Activated naive CD8-positive, alpha-beta T cell treated with anti-CD3 and anti-CD28 coated beads, Interleukin-2, amount 50 U/mL, for 16 hours (primary cell): ENCODE results near the gene PLA2G4E.

ENCODE experiments used
- DNase-seq: peaks from one replicate; pipeline ENCODE4 v3.0.0-alpha.2; 2020; ENCODE audit warnings: low read depth, low spot score

The PLA2G4E gene

DNA sequence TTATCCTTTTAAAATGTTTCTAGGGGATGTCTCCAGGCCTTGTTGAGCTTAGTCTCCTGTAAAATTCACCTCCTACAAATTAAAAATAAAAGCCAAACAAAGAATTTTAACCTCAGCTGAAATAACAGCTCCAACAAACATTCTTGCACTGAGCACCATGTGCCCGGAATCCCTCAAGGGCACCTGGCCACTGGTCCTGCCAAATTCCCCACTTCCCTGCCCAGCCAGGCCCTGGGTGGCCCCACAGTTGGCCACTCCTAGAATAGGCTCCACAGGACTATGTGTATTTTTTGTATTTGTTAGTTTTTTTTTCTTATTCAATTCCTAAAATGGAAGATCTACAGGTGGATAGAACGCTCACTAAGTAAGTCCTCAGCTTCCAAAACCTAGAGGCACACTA is 33.1 kb upstream of the PLA2G4E start:
- no peak for DNase-seq

DNA sequence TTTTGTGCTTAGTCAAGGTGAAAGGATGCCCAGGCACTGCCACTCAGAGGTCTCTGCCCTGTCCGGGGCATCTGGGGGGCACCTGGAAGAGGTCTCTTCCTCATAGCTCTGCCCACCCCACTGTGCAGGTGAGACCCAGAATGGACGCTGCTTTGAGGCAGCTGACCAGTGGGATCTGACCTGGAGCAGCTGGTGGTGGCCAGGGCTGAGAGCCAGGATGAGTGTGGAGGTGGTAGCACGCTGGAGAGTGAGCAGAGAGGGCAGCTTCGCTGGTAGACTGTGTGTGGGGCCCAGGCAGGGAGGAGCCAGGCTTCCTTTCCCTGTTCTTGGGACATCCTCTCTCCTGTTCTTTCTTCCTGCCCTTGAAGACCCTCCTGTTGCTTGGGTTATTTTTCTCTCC is 32.2 kb upstream of the PLA2G4E start:
- no peak for DNase-seq

DNA sequence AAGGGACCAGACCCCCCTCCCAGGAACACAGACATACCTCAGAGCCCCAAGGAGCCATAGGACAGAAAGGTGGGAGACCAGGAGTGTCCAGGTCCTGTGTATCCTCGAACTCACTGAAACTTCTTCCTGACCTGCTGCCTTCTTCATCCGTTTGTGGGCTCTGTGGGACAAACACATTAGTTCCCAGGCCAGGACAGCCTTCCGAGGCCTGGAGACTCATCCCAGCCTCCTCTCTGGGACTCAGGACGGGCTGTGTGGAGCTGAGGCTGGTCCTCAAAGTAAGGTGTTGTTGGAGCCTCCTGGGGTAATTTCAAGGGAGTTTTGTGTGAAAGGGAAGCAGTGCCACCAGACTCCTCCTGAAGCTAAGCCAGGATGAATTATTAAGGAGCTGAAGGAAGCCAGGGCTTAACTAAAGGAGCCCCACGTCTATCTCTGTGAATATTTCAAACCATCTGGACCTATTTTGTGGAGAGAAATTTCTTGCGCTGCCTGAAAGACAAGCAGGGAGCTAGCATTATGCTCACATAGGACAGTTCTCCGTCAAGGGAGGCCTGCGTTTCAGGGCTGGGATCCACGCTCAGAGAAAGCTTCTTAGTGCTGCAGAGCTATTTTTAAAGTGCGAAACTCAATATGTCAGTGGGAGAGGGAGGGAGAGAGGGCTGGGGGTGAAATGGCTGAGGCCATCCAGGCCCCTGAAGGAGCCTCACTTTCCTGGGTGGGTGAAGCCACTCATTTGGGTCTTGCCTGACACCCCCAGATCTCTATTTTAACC is 29.8 kb upstream of the PLA2G4E start:
- DNase-seq, result no peak

DNA sequence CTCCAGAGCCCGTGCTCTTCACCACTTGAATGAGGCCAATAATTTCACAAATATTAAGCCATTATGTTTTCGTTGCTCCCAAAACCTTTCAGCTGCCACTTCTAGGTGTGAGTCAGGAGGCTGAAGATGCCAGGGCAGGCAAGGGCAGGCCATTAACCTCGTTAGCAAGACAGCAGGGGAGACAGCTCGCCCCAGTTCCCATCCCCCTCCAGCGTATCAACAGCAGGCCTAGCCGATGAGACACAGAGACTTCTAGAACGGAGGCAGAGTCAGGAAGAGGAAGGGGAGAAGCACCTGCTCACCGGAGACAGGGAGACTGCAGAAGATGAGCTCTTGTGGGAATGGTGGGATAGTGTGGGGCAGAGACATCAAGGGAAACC is 28.0 kb upstream of the PLA2G4E start:
- DNase-seq, result no peak

DNA sequence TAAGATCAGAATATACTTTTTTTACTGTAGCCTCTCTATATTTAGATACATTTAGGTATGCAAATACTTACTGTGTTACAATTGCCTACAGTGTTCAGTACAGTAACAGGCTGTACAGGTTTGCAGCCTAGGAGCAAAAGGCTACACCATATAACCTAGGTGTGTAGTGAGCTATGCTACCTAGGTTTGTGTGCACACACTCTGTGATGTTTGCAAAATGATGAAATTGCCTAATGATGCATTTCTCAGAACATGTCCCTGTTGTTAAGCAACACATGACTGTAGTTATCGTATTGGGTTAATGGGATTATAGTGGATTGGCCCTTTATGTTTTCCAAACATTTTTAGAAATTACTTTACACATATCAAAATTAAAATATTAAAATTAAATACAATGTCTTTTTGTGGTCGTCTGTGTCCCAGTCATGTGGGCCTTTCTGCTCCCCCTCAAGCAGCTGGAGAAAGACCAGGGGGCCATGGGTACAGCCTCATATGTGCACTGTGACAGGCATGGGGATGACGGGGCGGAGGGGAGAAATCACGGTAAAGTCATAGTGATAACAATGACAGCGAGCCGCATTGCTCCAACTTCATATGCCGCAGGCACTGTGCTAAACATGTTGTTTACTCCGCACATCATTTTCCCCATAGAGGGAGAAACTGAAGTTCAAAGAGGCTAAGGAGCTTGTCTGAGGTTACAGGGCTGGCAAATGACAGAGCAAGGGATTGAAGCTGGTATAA is 27.4 kb upstream of the PLA2G4E start:
- DNase-seq, result no peak

DNA sequence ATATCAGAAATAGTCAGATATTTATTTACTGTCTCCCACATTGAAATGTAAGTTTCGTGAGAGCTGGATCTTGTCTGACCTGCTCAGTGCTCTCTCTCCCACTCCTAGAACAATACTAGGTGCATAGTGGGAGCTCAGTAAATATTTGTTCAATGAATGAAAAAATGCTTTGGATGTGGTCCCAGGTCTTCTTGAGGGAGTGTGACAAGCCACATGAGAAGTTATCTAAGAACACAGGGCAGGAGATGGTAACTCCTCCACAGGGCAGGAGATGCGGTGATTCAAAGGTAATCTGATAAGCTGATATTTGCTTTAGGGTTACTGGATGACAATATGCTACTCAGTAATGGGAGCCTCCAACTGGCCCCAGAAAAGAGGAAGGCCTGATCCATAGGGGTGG is 25.8 kb upstream of the PLA2G4E start:
- no peak for DNase-seq

DNA sequence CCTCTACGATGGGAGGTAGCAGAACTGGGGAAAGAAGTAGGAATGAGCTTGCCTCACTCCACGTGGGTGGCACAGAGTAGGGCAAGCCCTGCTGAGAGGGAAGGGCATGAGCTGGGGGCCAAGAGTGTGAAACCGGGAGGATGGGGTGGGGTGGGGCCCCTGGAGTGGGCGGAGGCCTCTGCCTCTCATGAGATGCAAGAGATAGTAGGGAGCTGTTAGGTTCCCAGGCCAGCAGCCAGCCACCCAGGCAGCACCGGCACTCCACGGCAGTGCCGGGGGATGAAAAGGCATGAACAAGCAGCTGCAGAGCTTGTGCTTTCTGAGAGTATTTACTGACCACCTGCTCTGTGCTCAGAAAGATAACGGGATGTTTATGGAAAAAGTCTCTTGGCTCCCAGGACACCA is 24.4 kb upstream of the PLA2G4E start:
- no peak for DNase-seq

DNA sequence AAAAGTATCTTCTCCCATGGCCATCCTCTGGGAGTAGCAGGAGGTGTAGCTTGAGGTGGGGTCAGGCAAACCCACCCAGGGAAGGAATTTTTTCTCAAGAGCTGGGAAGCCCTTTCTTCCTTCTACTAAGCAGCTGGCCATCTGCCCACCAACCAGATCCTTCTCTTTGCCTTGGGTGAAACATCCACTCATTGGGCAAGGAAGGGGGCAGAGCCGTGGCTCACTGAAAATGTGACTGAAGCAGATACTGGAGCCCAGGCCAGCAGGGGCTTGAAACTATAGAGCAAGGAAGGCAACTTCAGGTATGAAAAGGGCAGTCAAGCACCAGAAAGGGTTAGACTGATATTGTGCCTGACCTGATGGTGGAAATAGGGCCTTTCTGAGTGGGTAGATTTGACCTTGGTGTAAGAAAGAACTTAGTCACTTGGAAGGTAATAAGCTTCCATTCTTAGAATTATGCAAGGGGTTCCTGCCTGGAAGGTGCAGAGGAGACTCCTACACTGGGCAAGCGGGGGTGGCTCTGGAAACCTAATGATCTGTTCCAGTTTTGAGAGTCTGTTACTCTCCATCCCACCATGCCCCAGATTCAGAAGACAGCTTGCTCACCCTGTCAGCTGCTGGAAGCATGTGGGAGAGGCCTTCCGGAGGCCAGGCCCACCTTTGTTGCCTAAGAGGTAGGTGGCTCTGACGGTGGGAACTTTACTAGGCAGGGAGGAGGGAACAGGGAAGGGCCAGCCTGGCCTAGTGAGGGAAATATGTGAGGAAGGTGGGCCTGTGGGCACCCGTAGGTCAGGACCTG is 22.0 kb upstream of the PLA2G4E start:
- no peak for DNase-seq

DNA sequence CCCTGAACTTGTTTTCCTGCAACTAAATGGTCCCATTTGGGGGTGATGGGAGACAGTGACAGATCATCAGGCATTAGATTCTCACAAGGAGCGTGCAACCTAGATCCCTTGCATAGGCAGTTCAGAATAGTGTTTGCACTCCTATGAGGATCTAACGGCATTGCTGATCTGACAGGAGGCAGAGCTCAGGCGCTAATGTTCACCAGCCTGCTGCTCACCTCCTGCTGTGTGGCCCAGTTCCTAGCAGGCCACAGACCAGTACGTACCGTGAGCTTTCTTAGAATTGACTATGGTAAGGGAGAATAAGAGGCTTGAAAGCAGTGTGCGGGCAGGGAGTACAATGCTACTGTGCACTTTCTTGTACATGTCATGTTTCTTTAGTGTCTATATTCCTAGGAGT is 17.6 kb upstream of the PLA2G4E start:
- DNase-seq, result no peak

DNA sequence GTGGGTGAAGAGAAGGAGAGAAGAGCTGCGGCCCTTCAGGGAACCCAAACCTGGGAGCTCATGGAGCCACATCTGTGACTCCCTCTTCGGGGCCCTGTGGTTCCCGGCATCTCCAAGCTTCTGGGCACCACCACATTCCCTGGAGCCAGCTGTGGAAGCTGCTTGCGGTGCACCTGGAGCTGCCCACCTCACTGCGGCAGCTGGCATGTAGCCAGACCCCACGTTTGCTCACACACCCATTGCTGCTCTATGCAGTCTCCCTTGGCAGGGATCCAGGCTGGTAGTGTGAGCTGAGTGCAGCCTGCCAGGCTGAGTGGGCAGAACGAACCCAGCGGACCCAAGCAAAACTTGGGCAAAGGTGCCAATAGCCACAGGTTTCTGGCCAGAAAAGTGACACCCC is 16.8 kb upstream of the PLA2G4E start:
- DNase-seq, result no peak

DNA sequence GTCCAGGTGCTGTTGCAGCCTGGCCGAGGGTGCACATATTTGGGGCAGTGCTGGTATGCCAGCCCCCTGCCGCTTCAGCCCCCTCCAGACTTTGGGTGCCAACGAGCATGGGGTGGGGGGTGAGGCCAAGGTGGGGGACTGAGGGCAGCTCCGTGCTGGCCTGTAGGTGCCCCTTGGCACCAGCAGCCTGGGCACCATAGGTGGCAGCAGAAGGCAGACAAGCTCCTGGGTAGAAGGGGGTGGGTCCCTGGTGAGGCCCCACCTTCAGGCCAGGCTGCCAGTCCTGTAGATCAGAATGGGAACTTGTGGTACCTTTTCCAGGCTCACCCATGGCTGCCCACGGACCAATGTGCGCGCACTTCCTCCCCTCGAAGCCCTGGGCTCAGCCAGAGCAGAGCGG is 16.1 kb upstream of the PLA2G4E start:
- DNase-seq, result no peak

DNA sequence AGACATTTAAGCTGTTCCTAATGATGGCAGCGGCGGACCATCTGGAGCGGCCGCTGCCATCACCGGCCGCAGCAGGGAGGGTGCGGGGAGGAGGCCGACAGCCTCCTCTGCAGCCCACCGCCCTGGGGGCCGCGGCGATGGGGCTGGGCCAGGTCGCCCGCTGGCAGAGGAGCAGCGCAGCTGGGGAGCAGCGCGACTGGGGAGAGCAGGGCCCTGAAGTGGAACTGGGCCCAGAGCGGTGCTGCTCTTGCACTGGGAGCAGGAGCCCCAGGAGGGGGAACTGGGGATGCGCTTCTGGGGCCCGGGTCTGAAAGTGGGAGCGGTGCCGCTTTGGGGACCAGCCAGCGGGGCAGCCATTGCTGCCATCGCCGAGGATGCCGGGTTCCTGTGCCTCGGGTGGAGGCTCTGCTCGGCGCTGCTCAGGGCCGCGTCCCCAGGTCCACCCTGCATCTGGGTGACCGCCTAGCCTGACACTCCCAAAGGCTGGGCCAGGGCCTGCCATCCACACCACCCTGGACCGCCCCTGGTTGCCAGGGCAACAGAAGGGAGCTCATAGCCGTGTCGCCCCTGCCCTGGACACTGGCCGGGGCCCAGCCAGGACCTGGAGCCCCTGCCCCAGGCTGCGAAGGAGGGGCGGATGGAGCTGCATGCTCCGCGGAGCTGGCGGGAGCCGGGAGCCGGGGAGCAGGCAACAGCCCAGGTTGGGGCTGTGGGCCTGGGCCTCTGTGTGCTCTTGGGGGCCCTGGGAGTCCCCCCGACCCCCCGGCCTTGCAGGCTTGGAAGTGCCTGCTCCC is 15.5 kb upstream of the PLA2G4E start:
- no peak for DNase-seq

DNA sequence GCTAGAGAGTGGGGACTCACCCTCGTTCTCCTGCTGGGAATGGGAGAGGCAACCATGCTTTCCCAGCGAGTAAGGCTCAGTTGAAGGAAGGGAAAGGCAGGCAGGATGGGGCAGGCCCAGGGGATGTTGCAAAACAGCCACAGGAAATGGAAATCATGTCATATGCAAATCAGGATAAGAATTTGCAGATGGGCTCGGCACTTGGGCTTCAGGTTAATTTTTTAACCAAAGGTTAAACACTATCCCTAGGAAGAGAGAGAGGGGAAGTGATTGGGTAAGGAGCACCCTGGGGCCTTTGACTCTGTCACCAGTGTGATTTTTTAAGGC is 14.6 kb upstream of the PLA2G4E start:
- no peak for DNase-seq

DNA sequence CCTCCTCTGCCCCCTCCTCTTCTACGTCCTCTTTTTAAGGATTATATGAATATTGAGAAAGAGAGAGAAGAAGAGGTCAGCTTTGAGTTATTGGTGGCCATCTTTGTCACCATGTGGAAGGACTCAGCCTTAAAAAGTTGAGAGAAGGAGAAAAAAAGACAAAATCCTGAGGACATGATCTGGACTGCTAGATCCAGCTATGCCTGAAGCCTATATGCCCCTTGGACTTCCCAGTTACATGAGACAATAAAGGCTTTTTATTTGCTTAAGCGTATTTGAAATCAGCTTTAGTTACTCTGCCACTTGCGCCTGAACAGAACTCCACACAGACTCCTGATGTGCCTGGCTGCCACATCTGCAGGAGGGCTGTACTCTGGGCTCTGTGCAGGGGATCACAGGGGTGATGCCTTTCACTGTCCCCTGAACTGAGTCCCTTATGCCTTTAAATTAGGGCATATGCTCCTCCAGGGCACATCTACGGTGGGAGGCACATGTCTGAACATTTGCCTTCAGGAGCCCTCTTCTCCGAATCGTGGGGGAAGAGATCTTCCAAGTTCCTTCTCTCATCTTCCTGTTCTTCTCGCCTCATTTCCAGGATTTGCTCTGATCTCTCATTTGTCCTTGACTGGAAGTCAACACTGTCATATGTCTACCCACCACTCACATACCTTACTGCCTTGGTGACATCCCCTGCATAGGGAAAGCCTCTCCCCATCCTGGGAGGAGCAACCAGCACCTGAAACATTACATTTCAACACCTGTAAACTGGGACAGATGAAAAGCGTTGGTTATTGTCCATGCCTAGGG is 14.0 kb upstream of the PLA2G4E start:
- no peak for DNase-seq

DNA sequence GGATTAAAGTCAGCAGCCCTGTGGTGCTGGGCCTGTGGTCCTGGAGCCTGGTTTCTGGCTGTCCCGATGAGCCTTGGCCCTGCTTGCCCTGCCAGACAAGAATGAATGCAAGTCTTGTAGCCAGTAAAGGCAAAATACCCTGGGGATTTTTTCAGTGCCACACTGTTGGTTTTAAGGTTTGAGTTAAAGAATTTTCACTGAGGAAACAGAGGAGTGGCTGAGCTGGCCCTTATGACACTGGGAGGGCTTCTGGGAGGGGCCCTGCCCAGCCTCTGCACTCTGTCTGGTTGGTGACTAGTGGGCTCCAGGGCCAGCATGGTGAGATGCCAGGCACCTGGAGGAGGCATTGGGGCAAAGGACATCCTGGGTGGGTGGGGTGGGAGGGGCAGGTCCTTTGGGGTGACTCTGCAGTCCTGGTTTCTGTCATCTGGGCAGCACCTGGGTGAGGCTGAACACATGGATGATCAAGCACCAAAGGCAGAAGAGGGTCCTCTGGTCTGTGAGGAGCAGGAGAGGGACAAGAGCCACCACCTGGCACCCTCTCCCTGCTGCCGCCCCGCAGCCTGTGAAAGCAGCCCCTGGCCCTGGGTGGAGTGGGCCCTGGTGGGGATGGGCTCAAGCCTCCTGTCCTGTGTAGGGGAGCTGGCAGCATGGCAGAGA is 12.5 kb upstream of the PLA2G4E start:
- no peak for DNase-seq

DNA sequence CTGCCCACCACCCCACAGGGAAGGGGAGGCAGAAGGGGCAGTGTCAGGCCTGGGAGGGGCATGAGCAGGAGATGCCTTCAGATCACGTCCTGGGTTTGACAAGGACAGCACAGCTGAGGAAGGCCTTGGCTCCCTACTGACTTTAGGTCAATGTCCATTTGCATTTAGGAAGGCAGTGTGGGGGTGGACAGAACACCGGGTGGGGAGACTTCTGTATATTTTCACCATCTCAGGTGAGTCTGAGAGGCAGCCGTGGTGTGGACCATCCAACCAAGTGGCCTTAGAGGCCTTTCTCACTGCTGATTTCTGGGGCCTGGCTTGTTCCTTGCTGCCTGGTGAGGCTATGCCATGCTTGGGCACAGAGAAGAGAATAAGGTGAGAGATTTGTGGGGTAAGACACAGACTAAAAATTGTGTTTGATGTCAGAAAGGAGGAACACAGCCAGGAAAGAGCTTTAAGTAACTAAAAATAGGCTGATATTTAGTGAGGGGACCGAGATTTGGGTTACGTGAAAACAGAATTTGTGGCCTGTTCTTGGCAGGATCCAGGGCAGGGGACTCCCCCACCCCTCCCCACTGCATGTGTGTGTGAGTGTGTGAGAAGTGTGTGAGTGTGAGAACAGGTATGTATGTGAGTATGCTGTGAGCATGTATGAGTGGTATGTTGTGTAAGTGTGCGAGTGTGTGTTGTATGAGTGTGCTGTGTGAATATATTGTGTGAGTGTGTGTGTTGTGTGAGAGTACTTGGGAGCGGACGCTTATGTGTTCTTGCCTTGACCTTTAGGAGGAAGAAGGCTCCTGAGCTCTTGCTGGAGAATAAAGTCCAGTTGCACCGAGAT is 11.8 kb upstream of the PLA2G4E start:
- no peak for DNase-seq

DNA sequence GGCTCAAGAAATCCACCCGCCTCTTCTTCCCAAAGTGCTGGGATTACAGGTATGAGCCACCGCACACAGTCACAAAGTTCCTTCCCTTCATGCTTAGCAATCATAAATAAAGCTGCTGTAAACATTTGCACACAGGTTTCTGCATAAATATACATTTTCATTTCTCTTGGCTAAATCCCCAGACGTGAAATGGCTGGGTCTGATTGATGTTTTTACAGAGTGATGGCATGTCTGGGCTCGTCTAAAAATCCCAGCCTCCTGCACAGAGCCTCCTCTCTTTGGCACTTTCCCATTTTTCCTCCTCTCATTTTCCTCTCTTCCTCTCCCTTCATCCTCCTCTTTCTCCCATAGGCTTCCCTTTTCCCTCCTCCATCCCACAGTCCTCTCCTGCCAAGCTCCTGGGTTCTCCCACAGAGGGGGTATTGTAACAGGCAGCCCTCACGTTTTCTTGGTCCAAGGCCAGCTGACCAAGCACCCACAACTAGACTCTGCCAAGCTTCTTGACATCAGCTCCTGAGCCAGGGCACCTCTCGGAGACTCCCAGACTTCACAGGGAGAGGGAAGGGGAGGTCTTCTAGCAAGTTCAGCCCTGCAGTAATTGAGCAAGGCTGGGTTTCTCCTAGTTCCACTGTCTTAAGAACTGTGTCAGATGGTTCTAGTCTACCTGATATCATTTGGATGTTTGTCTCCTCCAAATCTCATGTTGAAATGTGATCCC is 10.5 kb upstream of the PLA2G4E start:
- no peak for DNase-seq

DNA sequence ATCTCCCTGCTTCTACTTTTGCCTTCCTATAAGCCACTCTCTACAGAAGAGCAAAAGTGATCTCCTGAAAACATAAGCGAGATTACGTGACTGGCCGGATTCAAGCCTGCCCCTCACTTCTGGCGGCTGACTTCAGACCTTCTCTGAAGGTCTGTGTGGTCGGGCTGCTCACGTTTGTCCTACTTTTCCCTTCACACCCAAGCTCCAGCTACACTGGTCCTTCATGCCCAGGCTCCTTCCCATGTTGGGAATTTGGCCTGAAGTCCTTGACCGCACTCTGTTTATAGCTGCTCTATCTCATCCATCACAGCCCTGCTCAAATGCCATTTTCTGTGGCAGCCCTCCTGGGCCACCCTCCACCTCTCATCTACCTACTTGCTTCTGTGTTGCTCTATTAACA is 6.7 kb upstream of the PLA2G4E start:
- DNase-seq, result no peak

DNA sequence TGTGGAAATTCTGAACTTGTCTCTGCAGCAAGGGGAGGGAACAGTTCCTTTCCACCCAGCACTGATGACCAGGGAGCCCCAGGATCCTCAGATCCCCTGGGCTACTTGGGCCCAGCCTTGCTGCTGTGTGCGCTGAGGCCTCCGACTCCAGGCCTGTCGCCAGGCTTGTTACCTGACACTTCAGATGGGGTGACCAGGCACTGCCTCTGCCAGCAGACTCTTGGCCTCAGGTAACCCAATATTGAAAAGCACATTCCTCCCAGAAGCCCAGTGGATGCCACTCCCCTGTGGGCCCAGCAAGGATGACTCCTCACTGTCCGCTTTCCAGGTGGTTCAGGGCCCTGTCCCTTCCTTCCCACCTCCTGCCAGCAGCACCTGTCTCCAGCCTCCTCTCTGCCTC is 3.5 kb upstream of the PLA2G4E start:
- no peak for DNase-seq
